HTR-8/SVneo (cell line): ENCODE data around the gene EVX2.

Experiments
- DNase-seq: peaks from one replicate; pipeline ENCODE4 v3.0.0; 2011; ENCODE audit warnings: low spot score, mixed read lengths; ENCODE audit not compliant: insufficient read length
- FAIRE-seq: peaks from 2 replicates; lab custom pipeline; 2011; peaks lifted over from hg19 to GRCh38; lab: Jason Lieb, UNC

Gene EVX2

DNA sequence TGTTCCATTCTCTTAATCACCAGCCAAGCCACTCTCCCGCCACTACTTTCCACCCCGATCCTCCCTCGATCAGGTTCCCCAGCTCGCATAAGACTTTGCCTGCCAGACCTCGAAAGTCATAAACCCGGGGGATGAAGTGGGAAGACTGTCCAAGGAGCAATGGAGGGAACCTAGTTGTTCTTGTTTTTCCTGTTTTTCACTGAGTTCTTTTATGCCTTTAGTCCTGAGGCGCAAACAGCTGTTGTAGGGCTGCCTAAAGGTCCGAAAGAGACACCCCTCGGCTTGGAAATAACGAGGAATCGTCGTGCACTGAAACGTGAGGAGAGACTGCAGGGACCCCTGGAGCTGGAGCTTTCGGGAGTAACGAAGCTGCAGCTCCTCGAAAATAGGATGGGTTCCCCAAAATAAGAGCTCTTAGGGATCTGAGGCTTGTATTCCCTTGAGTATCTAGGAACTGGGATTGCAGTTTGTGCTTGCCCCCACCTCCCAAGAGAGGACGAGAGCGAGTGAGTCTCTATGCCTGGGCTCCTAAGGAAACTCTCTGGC is 14.1 kb upstream of the EVX2 start:
- DNase-seq: no peak

DNA sequence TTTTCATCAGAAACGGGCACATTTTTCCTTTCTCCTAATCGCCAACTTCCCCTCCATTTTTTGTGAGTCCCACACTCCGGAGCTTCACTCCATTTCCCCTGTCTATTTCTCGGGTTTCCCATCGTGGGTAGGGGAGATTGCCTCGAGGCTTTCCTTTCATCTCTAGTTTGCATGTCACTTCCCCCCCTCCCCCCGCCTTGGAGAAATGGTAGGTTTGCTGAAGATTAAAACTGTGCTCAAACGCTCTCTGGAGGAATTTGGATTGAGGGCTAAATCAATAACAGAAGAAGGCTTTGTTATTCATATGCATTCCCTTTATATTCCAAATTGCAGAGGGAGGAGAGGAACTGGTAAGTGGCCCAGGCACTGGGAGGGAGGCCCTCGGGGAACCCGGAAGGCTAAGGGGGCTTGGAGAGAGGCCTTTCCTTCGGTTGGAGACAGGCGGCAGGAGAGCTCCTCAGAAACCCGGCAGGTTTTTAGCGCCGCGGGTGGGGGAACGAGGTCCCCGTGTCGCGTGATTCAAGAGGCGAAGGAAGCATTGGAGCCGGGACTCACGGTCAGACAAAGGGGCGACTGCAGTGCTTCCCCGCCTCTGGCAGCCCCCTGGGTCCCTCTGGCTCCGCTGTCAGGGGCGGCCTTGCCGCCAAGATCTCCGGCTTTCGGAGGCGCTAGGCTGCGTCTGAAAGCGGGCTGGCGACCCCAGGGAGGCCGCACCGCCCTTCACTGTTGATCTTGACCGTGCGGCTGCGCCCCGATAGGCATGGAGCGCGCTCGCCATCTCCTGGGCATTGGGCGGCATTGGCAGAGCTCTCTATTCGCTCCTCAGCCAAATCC is 13.4 kb upstream of the EVX2 start:
- DNase-seq: peak; percentile 84

More for the DNA sequence above, 14.1 kb upstream of the EVX2 start:
- FAIRE-seq: no peak

DNA sequence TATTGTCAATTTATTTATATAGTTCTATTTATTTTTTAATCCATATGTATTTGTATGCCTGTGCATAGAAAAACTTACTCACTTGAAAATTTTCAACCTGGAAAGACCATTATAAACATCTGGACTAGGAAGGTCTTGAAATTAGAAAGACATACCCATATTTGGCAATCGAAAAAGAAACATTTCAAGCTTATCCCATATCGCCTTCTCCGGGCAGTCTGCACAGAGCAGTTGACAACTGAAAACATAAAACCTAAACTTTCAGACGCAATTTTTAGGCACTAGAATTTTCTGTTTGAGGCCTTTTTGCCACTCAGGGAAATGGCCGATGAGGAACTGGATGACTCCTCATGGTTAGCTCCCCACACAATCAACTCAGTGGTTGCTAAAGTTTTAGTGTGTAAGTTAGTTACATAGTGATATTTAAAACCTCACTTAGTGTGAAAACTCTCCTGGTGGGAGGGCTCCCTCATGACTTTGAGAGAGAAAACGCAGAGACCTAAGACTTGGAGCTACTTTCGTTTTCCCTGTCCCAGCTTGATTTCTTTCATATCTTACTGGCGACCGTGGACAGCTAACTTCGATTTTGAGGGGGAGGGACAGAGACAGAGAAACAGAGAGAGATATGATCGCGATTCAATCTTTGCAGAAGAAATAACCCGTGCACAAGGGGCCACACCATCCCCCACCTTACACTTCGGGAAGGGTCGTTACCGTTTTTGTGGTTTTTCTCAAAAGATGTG is 12.7 kb upstream of the EVX2 start:
- DNase-seq (no peak), FAIRE-seq (no peak)

More for the DNA sequence above, 13.4 kb upstream of the EVX2 start:
- FAIRE-seq: peak; percentile 86

DNA sequence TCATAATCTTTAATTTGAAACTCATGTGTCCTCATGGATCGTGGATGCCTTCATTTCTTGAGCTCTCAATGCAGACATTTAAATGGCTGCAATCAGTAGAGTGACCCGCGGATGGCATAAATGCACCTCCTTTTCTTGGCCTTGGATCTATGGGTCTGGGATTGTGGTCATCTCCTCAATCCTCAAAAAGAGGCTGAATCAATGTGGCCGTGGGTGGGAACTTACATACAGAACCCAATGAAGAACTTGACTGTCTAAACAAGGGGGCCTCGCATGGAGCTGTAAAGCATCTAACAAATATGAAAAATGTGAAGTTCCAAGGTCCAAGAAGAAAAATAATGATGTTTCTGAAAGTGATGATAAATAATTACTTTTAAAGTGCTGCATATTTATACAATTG is 11.7 kb upstream of the EVX2 start:
- FAIRE-seq (no peak), DNase-seq (no peak)

DNA sequence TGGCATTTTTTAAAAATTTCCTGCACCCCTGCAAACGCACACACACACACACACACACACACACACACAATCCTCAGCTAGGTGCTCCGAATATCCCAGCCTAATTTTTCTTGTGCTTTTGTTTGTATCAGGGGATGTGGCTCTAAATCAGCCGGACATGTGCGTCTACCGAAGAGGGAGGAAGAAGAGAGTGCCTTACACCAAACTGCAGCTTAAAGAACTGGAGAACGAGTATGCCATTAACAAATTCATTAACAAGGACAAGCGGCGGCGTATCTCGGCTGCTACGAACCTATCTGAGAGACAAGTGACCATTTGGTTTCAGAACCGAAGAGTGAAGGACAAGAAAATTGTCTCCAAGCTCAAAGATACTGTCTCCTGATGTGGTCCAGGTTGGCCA is 10.6 kb upstream of the EVX2 start:
- FAIRE-seq (no peak), DNase-seq (no peak)

DNA sequence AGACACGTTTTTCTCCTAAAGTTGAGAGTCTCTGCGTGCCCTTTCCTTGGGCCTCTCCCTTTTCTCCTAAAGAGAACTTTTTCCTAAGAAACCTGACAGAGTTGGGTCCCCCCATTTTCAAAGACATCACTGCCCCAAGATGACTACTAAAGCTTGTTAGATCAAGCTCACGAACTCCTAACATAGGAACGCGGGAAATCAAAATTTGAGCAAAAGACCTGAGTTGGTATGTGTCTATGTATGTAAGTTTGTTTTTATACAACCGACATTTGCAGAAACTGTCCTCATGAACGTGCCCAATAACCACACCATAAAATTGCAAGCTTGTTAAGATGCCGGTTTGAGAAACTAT is 10.1 kb upstream of the EVX2 start:
- DNase-seq: no peak
- no peak for FAIRE-seq

DNA sequence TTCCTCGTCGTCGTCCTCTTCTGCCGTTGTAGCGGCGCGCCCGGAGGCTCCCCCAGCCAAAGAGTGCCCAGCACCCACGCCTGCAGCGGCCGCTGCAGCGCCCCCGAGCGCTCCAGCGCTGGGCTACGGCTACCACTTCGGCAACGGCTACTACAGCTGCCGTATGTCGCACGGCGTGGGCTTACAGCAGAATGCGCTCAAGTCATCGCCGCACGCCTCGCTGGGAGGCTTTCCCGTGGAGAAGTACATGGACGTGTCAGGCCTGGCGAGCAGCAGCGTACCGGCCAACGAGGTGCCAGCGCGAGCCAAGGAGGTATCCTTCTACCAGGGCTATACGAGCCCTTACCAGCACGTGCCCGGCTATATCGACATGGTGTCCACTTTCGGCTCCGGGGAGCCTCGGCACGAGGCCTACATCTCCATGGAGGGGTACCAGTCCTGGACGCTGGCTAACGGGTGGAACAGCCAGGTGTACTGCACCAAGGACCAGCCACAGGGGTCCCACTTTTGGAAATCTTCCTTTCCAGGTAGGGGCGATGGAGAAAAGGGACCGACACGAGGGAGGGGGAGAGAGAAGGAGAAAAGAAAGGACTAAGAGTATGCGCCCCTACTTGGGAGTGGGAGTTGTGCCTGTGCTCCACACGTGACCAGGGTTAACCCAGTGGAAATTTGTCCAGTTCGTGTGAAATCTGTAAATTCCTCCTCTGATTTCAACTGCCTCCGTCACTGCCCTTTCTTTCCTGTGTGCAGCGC is 9.6 kb upstream of the EVX2 start:
- DNase-seq: no peak
- FAIRE-seq: peak; percentile 95

DNA sequence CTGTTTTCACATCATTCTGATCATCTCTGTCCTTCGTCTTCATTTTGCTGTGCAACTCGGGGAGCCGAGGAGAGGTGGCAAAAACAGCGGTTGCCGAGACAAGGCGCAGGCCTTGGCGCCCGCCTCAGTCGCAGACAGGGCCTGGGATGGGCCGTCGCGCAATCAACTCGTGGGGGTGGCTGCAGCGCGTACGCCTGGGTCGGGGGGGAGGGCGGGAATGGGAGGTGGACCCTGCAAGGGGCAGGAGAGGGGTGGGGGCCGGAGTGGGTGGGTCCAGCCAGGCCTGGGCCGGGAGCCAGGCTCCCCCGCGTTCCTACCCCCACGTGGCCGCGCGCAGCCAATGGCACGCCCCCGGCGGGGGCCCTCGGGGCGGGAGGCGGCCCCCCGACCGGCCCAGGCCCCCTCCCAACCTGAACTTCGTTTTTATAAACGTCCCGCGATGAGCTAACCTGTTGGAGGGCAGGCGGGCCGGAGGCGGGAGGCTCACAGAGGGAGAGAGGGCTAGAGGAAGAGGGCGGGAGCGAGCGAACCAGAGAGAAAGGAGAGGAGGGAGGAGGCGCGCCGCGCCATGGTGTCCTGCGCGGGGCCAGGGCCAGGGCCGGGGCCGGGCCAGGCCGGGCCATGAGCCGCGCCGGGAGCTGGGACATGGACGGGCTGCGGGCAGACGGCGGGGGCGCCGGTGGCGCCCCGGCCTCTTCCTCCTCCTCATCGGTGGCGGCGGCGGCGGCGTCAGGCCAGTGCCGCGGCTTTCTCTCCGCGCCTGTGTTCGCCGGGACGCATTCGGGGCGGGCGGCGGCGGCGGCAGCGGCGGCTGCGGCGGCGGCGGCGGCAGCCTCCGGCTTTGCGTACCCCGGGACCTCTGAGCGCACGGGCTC is 8.7 kb upstream of the EVX2 start, which contains the start of gene HOXD13:
Gene HOXD13, plus strand, starts transcription at position 452 of the 875 bp plus-strand sequence. Its CDS starts 170 bp downstream, at position 622.
- no peak for FAIRE-seq
- no peak for DNase-seq

DNA sequence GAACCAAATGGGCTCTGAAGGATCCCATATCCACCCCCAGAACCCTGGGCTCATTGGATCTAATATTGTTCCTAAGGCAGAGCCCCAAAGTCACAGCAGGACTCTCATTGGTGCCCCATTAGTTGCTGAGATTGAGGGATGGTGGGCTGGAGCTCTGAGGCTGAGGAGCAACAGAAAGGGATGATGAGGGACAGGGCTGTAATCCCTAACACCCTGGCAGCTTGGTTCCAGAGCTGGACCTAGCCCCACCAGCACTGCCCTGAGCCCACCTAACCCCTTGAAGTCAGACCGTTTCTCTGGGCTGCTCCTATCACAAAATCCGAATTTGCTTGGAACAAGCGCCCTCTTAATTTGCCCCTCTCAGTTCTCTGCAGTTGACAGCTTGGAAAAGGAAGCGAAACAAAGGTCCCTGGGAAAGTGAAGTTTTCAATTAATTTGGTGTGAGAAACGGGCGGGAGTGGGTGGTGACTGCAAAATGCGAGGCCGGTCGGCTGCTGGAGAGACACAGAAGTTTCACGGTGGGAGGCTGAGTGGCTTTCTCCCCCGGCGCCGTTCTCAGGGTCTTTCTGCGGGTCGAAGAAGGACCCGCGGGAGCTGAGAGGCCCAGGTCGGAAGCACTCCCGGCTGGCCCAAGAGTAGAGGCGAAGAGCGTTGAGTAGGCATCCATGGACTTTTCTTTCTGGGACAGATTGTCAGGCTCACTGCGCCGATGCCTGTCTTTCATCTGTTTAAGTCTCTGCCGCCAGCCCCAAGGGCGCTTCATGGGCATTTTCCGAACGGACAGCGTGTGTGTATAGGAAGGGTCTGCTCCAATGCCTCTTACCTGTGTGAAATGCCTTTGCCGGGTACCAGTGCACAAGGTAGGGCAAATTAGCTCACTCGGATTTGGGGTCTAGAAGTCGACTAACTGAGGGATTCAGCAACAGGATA is 7.8 kb upstream of the EVX2 start:
- DNase-seq: no peak
- no peak for FAIRE-seq

DNA sequence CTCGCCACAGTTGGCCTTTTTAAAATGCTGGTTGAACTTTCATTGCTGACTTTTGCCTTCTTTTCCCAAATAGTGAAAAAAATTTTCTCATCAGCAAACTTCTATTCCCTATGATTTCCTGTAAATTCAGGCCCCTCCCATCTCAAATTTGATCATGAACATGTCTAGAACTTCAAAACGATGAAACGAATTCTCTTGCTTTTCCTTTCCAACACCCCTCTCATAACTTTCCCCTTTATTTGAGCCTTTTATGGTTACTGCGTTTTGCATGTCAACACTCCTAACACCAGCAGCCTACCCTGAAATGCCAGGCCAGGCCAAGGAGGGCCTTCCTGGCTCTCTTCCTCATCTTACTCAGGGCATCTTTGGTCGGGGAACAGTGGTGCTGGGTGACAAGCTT is 7.1 kb upstream of the EVX2 start:
- DNase-seq (no peak), FAIRE-seq (no peak)

DNA sequence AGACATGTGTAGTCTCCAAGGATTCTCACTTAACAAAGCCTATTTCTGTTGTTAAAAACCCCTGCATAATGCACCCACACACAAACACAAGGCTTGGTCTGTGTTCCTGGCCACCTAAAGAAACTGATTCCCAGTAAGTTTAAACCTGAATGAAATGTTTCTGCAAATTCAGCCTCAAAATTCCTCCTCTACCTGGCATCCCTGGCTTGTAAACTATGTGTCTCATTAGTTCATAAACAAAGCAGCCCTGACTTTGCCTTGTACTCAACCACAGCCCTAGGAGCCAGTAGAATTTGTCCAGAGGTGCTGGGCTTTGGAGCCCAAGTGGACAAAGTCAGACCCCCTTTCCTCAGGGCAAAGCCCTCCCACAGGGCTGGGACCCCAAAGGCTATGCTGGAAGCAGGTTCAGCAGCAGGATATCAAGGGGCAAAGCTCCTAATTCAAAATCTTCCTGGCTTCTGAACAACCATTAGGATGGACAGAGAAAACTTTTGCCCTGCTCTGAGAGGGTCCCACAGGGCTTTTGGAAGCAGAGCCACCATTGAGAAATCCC is 6.2 kb upstream of the EVX2 start:
- no peak for DNase-seq
- no peak for FAIRE-seq

DNA sequence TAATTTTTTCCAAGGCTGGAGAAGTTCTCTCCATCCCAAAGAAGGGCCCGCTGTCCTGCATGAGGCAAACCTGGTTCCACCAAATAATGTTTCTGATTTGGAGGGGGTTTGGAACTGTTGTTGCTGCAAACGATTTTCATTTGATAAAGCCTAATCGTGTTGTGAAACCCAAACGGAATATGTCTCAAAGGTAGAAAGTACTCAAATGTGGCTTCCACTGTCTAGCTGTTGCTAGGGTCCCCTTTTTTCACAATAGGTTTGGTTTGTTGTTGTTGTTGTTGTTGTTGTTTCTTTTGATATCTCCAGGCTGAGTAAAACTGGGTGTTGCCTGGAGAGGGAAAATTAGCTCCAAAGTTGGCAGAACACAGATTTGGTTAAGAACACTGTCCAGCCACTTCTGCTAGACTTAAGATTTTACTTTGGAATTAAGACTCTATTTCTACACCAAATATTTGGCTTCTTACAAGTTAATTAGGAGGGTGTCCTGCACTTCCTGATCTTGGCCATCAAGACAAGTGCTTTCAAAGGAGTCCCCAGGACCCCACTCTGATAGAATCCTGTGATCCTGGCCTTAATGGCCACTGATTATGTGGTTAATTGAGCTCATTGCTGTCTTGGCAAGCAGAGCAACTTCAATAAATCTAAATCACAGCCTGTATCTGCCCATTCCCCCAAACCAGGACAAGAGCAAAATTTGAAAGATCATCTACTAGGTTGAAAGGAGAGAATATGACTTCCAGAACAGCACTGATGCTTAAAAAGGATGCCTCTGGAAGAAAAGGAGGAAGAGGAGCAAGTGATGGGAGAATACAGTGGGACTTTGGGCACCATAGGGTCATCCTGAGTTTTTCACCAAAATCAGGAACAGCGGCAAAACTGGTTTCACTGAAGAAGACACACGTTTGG is 5.4 kb upstream of the EVX2 start:
- no peak for DNase-seq
- FAIRE-seq: no peak

DNA sequence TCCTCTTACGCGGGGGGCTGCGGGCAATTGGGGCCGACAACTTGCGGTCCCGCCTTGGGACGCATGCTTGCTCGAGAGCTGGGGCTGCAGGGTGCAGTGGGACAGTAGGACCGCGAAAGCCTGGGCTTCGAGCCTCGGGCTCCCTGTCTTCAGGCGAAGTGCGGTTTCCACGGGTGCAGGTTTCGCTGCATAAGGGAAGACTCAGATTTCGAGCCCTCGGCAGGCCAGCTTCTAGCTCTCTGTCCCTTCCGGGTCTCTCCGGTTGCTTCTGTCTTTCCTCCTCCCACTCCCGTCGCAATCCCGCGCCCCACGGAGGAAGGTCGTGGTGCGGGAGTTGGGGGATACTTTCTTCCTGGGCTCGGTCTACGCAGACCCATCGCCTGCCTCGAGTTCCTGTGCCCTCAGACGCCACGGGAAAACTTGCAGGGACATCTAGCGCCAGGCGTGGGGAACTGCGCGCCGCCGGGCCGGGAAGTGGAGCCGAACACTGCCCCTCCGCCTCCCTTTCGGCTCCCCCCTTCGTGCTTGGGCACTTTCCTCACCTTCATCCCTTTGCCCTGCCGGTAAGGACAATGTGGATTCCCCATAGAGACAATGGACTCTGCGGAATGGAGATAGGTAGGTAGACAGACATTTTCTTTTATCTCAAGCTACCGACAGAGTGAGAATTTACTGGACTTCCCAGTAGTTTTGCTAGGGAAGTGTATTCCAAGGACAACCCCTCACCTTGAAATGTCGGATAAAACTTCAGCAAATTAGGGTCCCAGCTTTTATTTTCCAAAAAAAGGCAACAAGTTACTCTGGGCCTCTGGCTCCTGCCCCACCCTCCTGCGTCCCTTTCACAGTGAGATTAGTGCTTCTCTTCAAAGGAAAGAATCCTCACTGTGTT is 4.5 kb upstream of the EVX2 start:
- FAIRE-seq: peak; percentile 68
- peak; percentile 52 for DNase-seq

DNA sequence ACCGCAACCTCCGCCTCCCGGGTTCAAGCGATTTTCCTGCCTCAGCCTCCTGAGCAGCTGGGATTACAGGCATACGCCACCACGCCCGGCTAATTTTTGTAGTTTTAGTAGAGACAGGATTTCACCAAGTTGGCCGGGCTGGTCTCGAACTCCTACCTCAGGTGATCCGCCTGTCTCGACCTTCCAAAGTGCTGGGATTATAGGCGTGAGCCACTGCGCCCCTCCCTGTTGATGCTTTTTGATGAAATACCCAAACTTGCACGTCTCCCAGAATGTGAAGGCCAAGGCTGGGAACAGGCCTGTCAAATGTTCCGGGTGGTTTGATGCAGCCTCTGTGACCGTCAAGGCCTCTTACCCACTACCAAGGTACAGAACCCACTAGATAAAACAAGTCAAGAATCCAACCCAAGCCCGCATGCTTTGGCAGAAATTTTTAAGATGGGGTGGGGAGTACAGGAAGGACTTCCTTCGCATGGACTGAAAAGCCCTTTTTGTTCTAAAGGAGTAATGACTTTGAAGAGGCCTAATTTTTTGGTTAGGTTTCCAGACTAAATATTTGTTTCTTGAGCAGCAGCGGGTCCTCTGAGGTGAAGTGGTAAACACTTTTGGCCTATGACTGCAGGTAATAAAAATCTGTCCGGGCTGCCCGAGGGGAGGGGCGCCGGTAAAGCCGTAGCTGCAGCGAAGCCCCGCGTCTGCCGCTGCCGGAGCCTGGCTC is 3.7 kb upstream of the EVX2 start:
- DNase-seq: no peak
- no peak for FAIRE-seq

DNA sequence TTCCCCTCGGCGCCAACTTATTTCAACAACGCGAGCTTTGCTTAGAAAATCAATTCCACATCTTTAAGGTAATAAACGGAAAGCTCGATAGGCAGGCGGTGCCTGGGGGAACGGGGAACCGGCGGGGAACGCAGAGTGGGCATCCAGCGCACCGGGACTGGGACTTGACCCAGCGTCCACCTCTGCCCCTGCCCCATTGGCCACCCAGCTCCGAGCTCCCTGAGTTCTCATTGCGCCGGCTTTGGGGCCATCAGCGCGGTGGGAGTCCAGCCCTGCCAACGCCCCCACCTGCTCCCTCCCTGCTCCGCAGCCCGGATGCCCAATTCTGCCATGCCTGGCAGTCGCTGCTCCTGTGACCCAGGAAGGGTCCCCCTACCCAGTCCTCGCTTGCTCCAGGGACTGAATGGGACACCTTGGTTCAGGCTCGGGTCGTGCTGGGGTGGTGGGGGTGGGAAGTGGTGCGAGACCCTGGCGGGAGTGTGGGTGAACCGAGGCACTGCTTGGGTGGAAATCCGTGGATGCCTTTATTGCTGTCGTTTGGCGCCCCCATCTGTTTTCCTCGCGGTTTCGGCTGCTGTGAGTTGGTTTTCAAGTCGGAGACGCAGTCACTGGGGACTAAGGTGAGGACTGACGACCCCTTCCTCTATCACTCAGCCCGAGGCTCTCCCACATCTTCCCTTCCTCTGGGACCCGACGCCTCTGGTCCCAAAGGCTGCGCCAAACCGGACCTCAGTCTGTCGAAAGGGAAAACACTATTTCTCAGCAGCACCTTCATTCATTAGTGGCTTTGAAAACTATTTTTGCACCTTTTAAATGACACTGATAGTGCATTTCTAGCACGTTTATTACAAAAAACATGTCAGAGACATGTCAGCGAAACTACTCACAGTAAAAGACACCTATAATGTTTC is 2.4 kb upstream of the EVX2 start:
- FAIRE-seq: no peak
- peak; percentile 51 for DNase-seq
